ENCODE data around the gene RUVBL1.

DNA sequence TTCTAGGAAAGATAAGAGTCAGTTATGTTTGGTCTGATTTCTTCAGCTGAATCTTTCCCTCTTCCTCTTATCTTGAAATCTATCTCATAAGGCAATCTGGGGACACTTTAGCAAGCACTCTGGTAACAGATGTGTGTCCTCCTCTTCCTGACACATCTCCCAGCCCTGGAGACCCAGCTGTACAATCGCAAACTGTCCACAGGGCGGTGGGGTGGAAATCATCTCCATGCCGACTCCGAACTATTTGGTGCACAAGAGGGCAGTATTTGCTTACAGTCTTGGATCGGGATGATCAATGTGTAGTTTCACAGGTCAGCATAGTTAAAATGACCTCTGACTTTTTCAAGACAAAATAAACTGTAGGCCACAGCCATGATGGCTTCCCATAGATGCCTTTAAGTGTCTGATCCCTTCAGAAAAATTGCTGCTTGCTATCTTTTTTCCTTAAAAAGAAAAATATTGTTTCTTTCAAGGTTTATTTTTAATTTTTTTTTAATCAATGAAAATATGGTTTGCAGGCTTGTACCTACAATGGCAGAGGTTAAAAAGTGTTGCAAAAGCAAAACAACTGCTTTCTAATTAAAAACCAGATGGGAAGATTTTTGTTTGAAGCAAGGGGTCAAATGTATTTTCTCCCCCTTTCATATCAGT lies 47.4 kb upstream of the RUVBL1 start:
- TF ChIP-seq, protein P1, sequence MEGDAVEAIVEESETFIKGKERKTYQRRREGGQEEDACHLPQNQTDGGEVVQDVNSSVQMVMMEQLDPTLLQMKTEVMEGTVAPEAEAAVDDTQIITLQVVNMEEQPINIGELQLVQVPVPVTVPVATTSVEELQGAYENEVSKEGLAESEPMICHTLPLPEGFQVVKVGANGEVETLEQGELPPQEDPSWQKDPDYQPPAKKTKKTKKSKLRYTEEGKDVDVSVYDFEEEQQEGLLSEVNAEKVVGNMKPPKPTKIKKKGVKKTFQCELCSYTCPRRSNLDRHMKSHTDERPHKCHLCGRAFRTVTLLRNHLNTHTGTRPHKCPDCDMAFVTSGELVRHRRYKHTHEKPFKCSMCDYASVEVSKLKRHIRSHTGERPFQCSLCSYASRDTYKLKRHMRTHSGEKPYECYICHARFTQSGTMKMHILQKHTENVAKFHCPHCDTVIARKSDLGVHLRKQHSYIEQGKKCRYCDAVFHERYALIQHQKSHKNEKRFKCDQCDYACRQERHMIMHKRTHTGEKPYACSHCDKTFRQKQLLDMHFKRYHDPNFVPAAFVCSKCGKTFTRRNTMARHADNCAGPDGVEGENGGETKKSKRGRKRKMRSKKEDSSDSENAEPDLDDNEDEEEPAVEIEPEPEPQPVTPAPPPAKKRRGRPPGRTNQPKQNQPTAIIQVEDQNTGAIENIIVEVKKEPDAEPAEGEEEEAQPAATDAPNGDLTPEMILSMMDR (conservative IDR thresholded peaks at IDR 0.05 in 1 of 2, IDR thresholded peaks at IDR 0.05 in 1 of 2; ENCODE audit: low read depth in 1 of 2, low read length in 2 of 2) = peak; percentile 98 to 99
- TF ChIP-seq EZH2 (IDR thresholded peaks at IDR 0.05; ENCODE audit: low read length, missing control alignments) = no peak

Data from fibroblast of lung (primary cell).